Mucosa of descending colon (tissue), 3 donors: ENCODE measurements around the gene EPHB6. TPM values are rescaled to one million over a fixed set of nuclear protein-coding genes. Genes with fewer than 3 reads are reported as not detected.

Experiments
- ATAC-seq: fragments of 200-7000 bp; cut with Tn5 transposase; one replicate; pipeline ENCODE4 v1.9.1; 2020; ENCODE audit warnings: mild to moderate bottlenecking, moderate library complexity
- DNase-seq, 3 donors: peaks; one replicate each; pipeline ENCODE4 v3.0.0-alpha.2; 2020
- H3K36me3 ChIP-seq: fragments of 200-600 bp; one replicate; pipeline ENCODE4 v1.8.0; 2021; ENCODE audit warnings: low read depth, mild to moderate bottlenecking
- H3K4me1 ChIP-seq: fragments of 200-600 bp; one replicate; pipeline ENCODE4 v1.8.0; 2021; ENCODE audit warnings: low read depth, mild to moderate bottlenecking
- H3K4me3 ChIP-seq: fragments of 200-600 bp; one replicate; pipeline ENCODE4 v1.8.0; 2021; ENCODE audit warnings: mild to moderate bottlenecking
- H3K9me3 ChIP-seq: fragments of 200-600 bp; one replicate; pipeline ENCODE4 v1.8.0; 2021; ENCODE audit warnings: mild to moderate bottlenecking
- intact Hi-C, 2 donors: fragments of 100-400 bp; cut with DNase I in 1 of 2; cut with micrococcal nuclease in 1 of 2; formaldehyde crosslinking; loops; one replicate each; pipeline versions ENCODE4 v1.11.0 to v1.11.1; 2022; cut with DNase I, micrococcal nuclease
- total RNA-seq, 3 donors: library from RNA; stranded (reverse); fragmentation: NEBNext Ultra II Directional in 2 of 3; extraction: Animal tissue kit (Norgen Biotek cat#: 25700) in 2 of 3; gene quantifications; one replicate each; pipeline versions ENCODE4 v1.2.1 to v1.2.4, GENCODE V29; 2021 to 2023
- TF ChIP-seq, protein P1 (sequence below): fragments of 200-600 bp; IDR thresholded peaks from one replicate; pipeline ENCODE4 v1.8.0; 2022; ENCODE audit warnings: antibody characterized with exemption, mild to moderate bottlenecking
- donor health status: DM: no; HTN: no; CAD: no; lungs with moderate emphysema.
- donor health status: DM: no; HTN: no; CAD: no.
- donor health status: DM: no; HTN: yes; CAD: no.

Gene EPHB6
- total RNA-seq, 3 donors from 2014 or later, result 1.2 to 8.7 (median 2.6) TPM

- Histone ChIP-seq H3K4me3 (no peak overlapping the region), H3K4me1 (no peaks in the 10 kb centered on the region), H3K36me3 (no peaks in the 10 kb centered on the region), H3K9me3 (no peaks in the 10 kb centered on the region)
- intact Hi-C loops, result no loop called here
- ATAC-seq, result no peak
- no peak for DNase-seq
- TF ChIP-seq, protein P1, sequence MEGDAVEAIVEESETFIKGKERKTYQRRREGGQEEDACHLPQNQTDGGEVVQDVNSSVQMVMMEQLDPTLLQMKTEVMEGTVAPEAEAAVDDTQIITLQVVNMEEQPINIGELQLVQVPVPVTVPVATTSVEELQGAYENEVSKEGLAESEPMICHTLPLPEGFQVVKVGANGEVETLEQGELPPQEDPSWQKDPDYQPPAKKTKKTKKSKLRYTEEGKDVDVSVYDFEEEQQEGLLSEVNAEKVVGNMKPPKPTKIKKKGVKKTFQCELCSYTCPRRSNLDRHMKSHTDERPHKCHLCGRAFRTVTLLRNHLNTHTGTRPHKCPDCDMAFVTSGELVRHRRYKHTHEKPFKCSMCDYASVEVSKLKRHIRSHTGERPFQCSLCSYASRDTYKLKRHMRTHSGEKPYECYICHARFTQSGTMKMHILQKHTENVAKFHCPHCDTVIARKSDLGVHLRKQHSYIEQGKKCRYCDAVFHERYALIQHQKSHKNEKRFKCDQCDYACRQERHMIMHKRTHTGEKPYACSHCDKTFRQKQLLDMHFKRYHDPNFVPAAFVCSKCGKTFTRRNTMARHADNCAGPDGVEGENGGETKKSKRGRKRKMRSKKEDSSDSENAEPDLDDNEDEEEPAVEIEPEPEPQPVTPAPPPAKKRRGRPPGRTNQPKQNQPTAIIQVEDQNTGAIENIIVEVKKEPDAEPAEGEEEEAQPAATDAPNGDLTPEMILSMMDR, result no peak
Observed at GRCh38 chr7:142833174-142834048, 21.5 kb upstream of the EPHB6 start.

DNA sequence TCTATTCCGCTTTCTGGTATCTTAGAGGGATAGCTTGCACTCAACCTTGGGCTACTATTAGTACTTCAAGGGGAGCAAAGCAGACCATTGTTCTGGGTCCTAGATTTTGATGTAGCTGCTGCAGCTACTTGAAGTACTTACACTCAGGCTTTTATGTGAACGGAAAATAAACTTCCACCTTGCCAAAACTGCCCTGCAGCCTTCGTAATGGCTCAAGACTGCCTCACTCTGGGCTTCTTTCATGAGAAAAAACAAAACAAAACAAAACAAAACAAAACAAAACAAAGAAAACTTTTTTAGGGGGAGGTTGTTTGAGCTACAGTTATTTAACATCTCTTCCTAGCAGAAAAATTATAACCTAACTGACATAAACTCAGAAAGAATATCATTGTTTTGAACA is 19.4 kb upstream of the EPHB6 start:
- Histone ChIP-seq H3K36me3 (no peaks in the 10 kb centered on the region), H3K4me1 (no peaks in the 10 kb centered on the region), H3K4me3 (no peak overlapping the region), H3K9me3 (no peaks in the 10 kb centered on the region)
- TF ChIP-seq, protein P1, result no peak
- intact Hi-C loops, result no loop called here
- ATAC-seq (no peak), DNase-seq (no peak)

DNA sequence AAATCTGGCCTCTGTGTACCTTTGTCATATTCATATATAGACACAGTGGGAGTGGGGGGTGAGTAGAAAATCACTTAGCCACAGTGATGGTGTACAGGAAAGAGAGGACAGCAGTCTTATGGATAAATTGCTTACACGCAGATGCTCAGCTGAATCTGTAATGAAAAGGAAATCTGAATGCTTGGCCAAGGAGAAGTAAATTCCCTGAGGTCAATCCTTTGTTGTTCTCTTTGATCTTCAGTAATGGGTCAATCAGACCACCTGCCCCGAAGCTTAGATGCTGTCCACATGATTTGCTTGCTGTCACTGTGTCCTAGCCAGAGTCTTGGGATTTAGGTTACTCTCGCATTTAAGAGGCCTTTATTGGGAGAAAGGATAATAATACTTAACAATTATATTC is 18.4 kb upstream of the EPHB6 start:
- Histone ChIP-seq H3K9me3 (no peaks in the 10 kb centered on the region), H3K4me1 (no peaks in the 10 kb centered on the region), H3K36me3 (no peaks in the 10 kb centered on the region), H3K4me3 (no peak overlapping the region)
- intact Hi-C loops, result no loop called here
- ATAC-seq (no peak), DNase-seq (no peak)
- TF ChIP-seq, protein P1, result no peak

GRCh38 chr7:142838461-142839213 is 16.2 kb upstream of the EPHB6 start:
- no peak overlapping the region for H3K4me3 ChIP-seq
- intact Hi-C loops, result no loop called here
- H3K9me3 ChIP-seq, result no peaks in the 10 kb centered on the region
- ATAC-seq, result peak; percentile 72
- TF ChIP-seq, protein P1, result no peak
- no peaks in the 10 kb centered on the region for H3K4me1 ChIP-seq
- no peaks in the 10 kb centered on the region for H3K36me3 ChIP-seq
- DNase-seq, result peak in 1 of 3 donors; percentile 16

DNA sequence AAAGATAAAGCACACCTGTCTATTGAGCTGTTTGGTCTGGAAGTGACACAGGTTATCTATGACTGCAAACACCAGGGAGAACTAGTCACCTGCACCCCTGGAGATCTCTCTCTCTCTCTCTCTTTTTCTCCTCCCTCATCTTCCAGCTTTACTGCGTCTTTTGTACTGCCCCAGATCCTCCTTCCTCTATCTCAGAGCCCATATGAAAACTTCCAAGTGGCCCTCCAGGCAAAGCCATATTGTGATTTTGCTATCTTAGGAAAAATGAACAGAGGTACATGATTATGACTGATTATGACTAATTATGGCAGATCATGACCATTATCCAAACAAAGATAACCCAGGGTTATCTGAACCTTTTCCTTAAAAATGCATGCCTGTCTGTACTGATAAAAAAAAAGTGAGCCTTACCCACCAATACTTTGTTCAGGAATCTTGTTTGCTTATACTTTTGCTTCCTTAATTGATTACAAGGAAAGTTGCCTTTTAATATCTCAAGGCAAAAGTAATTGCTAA is 12.6 kb upstream of the EPHB6 start:
- Histone ChIP-seq H3K36me3 (no peaks in the 10 kb centered on the region), H3K9me3 (no peaks in the 10 kb centered on the region), H3K4me3 (no peak overlapping the region), H3K4me1 (no peaks in the 10 kb centered on the region)
- intact Hi-C loops, result no loop called here
- ATAC-seq, result no peak
- no peak for DNase-seq
- TF ChIP-seq, protein P1, result no peak
